HG03108 (cell line): ENCODE results near the gene CACNA1I.

Experiments used
- ATAC-seq: cut with Tn5 transposase; IDR thresholded peaks from one replicate; pipeline ENCODE4 v1.9.1; 2021; ENCODE audit warnings: moderate library complexity; ENCODE audit not compliant: unreplicated experiment

Gene CACNA1I

GRCh38 chr22:39595622-39596172 lies 25.1 kb downstream of the CACNA1I start:
- no peak for ATAC-seq

- no peak for ATAC-seq
These were observed 26.0 kb downstream of the CACNA1I start for GRCh38 chr22:39596601-39597000.

DNA sequence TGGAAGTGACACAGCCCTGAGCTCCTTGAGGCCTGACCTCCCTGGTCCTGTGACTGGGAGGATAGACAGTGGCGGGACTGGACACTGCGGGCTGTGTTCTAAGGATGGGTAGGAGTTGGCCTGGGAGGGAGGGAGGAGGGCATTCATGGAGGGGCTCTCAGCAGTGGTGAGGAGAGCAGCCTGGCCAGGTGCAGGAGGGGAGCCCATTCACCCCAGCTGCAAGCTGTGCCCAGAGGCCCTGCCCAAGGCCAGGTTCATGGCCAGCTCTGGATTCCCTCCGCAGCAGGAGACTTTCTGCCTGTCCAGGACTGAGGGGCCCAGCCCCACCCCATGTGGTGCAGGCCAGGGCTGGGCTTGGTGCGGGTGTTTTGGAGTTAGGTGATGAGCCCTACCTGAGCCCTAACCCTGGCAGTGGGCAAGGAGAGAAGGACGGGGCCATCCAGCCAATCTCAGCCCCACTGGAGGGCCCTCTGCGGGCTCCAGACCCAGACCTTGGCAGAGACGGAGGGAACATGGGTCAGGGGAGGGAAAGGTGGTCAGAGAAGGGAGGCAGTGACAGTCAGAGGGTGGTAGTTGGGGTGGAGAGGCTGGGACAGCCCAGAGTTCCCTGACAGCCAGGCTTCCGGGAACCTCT lies 26.8 kb downstream of the CACNA1I start:
- ATAC-seq = no peak

- ATAC-seq = no peak
These were observed 27.7 kb downstream of the CACNA1I start for GRCh38 chr22:39598017-39598965.

GRCh38 chr22:39600491-39601179 lies 30.1 kb downstream of the CACNA1I start:
- no peak for ATAC-seq

- ATAC-seq = no peak
These were observed 30.6 kb downstream of the CACNA1I start for GRCh38 chr22:39601180-39601535.

- ATAC-seq = no peak
These were observed 32.8 kb downstream of the CACNA1I start for GRCh38 chr22:39603345-39603744.

DNA sequence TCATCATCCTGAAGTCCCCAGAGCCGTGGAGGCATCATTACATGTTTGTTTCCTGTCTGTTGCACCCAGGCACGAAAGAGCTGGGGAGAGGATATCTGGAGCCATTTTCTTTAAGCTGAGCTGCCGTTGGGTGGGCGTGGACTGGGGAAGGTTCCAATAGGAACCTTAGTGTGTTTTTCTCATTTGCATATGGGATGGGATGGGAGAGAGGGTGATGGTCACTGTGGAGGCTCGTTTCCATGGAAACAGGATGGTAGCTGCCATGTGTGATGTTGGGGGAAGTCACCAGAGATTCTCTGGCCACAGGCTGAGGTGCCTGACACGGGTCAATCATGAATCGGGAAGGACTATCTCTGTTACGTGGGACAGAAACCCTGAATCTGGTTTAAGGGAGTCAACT lies 39.7 kb downstream of the CACNA1I start:
- ATAC-seq = no peak

- no peak for ATAC-seq
These were observed 40.2 kb downstream of the CACNA1I start for GRCh38 chr22:39610766-39611165.

GRCh38 chr22:39611360-39611759 lies 40.8 kb downstream of the CACNA1I start:
- ATAC-seq = no peak

- no peak for ATAC-seq
These were observed 42.4 kb downstream of the CACNA1I start for GRCh38 chr22:39612811-39613548.

DNA sequence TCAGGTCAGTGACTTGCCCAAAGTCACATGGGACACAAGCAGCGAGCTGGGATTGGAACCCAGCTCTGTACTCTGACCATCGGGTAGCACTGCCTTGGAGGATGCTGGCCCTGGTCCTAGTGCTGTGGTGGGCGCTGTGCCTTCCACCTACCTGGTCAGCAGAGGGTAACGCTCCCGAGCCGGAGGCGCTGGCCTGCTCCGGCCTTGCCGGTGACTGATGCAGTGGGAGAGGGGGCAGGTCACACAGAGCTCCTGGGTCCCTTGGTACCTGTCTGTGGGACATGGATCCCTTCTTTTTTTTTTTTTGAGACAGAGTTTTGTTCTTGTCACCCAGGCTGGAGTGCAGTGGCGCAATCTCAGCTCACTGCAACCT lies 43.0 kb downstream of the CACNA1I start:
- no peak for ATAC-seq

DNA sequence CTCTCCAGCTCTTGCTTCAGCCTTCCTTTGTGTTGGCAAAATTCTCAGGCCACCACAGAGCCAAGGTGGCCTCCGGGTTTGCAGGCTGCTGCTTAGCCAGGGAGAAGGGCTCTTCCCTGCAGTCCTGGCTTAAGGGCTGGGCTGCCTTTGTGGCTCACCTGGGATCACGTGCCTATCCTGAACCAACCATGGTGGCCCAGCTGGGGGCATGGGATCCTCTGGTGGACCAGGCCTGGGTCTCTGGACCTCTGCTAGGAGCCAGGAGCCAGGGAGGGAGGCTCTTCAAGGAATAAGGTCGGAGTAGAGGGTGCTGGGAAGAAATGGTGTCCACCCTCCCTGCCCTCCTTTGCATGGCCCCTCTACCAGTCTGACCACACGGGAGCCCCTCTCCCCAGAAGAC lies 43.9 kb downstream of the CACNA1I start:
- no peak for ATAC-seq

DNA sequence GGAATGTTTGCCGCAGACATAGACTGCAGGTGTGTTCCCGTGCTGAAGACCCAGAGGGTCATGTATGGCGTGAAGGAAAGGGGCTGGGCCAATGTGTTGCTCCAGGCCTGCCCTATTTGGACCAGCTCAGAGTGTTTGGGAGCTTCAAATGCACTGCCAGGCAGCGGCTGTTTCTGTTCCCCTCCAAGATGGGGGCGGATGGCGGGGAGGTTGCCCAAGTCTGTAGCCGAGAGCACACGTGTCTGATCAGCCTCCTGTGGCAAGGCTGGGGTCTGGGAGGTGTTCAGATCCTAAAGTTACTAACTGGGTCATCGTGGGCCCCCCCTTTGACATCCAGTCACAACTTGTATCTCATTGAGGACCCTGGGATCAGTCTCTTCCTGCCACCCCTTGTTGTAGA lies 45.5 kb downstream of the CACNA1I start:
- ATAC-seq = no peak

DNA sequence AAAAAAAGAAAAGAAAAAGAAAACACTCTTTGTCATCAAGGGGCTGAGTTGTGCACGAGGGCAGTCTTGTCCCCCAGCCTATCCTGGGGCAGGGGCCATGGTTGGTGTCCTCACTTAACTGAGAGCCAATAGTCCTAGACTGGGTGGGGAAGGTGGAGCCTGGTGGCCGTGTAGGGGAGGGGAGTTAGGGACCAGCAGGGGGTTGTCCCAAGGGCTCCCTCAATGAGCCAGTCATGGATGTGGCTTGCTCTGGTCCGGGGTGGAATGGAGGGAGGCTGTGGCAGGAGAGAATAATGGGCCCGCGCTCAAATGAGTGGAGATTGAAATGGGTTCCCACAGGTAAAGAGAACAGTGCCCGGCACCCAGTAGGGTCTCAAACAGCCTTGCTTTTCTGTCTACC lies 46.2 kb downstream of the CACNA1I start:
- ATAC-seq = no peak

DNA sequence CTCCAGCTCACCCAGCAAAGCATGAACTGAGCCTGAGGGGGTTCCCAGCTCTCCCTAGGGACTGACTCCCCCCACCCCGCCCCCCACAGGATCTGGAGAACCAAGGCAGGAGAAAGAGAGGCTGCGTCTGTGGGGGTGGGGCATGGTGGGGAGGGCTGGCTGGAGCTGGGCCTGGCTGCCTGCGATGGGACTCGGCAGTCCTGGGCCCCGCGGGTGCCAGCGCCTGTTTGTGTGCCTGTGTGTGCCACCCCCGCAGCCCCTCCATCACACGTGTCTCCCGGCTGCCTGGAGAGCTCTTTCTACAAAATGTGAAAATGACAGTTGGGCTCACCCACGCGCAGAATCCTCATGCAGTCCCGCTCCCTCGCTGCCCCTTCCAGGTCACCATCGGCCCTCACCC lies 46.8 kb downstream of the CACNA1I start:
- ATAC-seq = no peak

DNA sequence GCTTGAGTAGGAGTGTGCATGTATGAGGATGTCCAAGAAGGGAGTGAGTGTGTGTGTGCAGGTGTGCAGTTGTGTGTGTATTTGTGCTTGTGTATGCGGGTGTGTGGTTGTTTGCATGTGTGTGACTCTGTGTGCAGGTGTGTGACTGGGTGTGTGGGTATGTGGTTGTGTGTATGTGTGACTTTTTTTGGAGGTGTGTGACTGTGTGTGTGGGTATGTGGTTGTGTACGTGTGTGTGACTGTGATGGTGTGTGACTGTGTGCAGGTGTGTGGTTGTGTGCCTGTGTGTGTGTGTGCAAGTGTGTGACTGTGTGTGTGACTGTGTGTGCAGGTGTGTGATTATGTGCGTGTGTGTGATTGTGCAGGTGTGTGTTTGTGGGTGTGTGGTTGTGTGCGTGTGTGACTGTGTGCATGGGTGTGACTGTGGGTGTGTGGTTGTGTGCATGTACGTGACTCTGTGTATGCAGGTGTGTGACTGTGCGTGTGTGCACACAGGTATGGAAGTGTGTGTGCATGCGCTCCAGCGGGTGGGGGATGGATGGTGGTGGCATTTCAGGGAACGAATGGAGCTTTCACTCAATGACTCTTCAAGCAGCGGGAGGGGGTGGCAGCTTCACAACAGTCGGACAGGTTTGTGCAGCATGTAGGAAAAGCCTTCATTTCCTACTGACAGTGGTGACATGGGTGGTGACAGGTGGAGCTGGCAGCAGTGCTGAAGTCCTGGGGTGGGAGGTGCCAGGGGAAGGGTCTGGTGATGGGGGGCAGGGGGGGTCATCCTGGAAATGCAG lies 47.6 kb downstream of the CACNA1I start:
- no peak for ATAC-seq

DNA sequence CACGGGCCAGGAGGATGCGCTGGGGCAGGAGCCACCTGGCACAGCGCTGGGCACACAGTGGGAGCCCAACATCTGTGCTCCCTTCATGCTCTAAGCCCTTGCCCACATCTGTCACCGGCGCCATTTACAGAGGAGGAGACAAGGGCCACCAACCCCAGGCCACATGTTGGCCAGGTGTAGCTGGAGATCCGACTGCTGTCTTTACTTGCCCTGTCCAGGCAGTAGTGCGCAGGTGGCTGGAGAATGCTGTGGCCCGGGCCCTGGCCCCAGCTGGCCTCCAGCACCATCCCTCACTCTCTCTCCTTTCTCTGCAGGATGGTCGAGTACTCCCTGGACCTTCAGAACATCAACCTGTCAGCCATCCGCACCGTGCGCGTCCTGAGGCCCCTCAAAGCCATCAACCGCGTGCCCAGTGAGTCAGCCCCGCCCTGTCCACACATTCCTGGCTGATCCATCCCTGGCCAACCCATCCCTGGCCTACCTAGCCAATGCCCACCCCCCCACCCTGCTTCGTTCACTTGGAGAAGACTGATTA lies 48.5 kb downstream of the CACNA1I start:
- no peak for ATAC-seq

- no peak for ATAC-seq
These were observed 50.6 kb downstream of the CACNA1I start for GRCh38 chr22:39620924-39621690.
